HepG2 (cell line): ENCODE measurements around the gene MAP1LC3B. TPM values are rescaled to one million over a fixed set of nuclear protein-coding genes. Genes with fewer than 3 reads are reported as not detected.

Experiments
- CENPT ChIP-seq: sonication (generic); formaldehyde crosslinking; IDR thresholded peaks from 2 replicates; pipeline ENCODE4 v1.8.0; 2022; ENCODE audit warnings: low read depth, mild to moderate bottlenecking, moderate library complexity, missing genetic modification reagents
- EED ChIP-seq: sonication (generic); formaldehyde crosslinking; IDR thresholded peaks from 2 replicates; pipeline ENCODE4 v1.5.0; 2020; ENCODE audit warnings: mild to moderate bottlenecking, missing genetic modification reagents
- EHMT2 ChIP-seq: fragments of 200-600 bp; sonication (generic); IDR thresholded peaks from 2 replicates; pipeline ENCODE4 v1.7.0; 2017; ENCODE audit warnings: antibody characterized with exemption, low read depth, low read length, borderline replicate concordance
- ESRRA ChIP-seq: sonication (generic); formaldehyde crosslinking; IDR thresholded peaks from 2 replicates; pipeline ENCODE4 v1.5.1; 2020; ENCODE audit warnings: mild to moderate bottlenecking, low read depth, missing genetic modification reagents
- FLYWCH1 ChIP-seq: sonication (generic); formaldehyde crosslinking; IDR thresholded peaks from 2 replicates; pipeline ENCODE4 v1.8.1; 2023; ENCODE audit warnings: mild to moderate bottlenecking, missing genetic modification reagents
- PHF21A ChIP-seq: sonication (generic); formaldehyde crosslinking; IDR thresholded peaks from 2 replicates; pipeline ENCODE4 v1.5.0; 2020; ENCODE audit warnings: mild to moderate bottlenecking, missing genetic modification reagents
- SP4 ChIP-seq: sonication (generic); formaldehyde crosslinking; IDR thresholded peaks from 2 replicates; pipeline ENCODE4 v1.8.1; 2023; ENCODE audit warnings: mild to moderate bottlenecking, missing genetic modification reagents
- TP53 ChIP-seq: sonication (generic); formaldehyde crosslinking; conservative IDR thresholded peaks from 2 replicates; pipeline ENCODE4 v1.4.0; 2020; ENCODE audit warnings: missing genetic modification reagents
- ZNF441 ChIP-seq: sonication (generic); formaldehyde crosslinking; IDR thresholded peaks from 2 replicates; pipeline ENCODE4 v1.7.0; 2021; ENCODE audit warnings: missing genetic modification reagents, borderline replicate concordance
- ZNF557 ChIP-seq: sonication (generic); formaldehyde crosslinking; IDR thresholded peaks from 2 replicates; pipeline ENCODE4 v1.4.0; 2020; ENCODE audit warnings: missing genetic modification reagents
- ZNF816 ChIP-seq: sonication (generic); formaldehyde crosslinking; IDR thresholded peaks from 2 replicates; pipeline ENCODE4 v1.8.0; 2022; ENCODE audit warnings: missing genetic modification reagents, mild to moderate bottlenecking, borderline replicate concordance
- ZNF83 ChIP-seq: sonication (generic); formaldehyde crosslinking; IDR thresholded peaks from 2 replicates; pipeline ENCODE4 v1.4.0; 2020; ENCODE audit warnings: missing genetic modification reagents, mild to moderate bottlenecking, borderline replicate concordance
- polyA plus RNA-seq, 8 experiments: library from polyadenylated mRNA; depleted of rRNA in 3 of 8; stranded (reverse) in 7 of 8; unstranded in 1 of 8; fragments of >200 nt; fragmentation: Illumina TruSeq in 4 of 8; extraction: Trizol in 4 of 8; gene quantifications; 2 replicates each; pipeline versions ENCODE4 v1.2.1 to v1.2.3, GENCODE V29; 2011 to 2016; ENCODE audit warnings: low read depth in 4 of 8, missing spikeins in 1 of 8, mixed read lengths in 1 of 8; ENCODE audit not compliant: insufficient read depth in 1 of 8
- total RNA-seq, 5 experiments: library from RNA; depleted of rRNA; stranded (reverse); fragments of >200 nt; fragmentation: Illumina TruSeq; extraction: Trizol; gene quantifications; 2 replicates each; pipeline ENCODE4 v1.2.3, GENCODE V29; 2016; ENCODE audit warnings: low read depth in 1 of 5
- TF ChIP-seq, protein P1 (sequence below): sonication (generic); formaldehyde crosslinking; conservative IDR thresholded peaks from 2 replicates; pipeline ENCODE4 v1.4.0; 2020; ENCODE audit warnings: mild to moderate bottlenecking, missing genetic modification reagents, moderate library complexity
- TF ChIP-seq, protein P2 (sequence below): sonication (generic); formaldehyde crosslinking; IDR thresholded peaks from 2 replicates; pipeline ENCODE4 v1.9.0; 2021; ENCODE audit warnings: missing genetic modification reagents, mild to moderate bottlenecking, borderline replicate concordance
- TF ChIP-seq, protein P3 (sequence below): sonication (generic); formaldehyde crosslinking; IDR thresholded peaks from 2 replicates; pipeline ENCODE4 v1.8.0; 2023; ENCODE audit warnings: mild to moderate bottlenecking, missing genetic modification reagents
- TF ChIP-seq, protein P4 (sequence below): sonication (generic); formaldehyde crosslinking; IDR thresholded peaks from 2 replicates; pipeline ENCODE4 v1.5.0; 2020; ENCODE audit warnings: mild to moderate bottlenecking, missing genetic modification reagents
- TF ChIP-seq, protein P5 (sequence below): sonication (generic); formaldehyde crosslinking; IDR thresholded peaks from 2 replicates; pipeline ENCODE4 v1.4.0; 2020; ENCODE audit warnings: missing genetic modification reagents, borderline replicate concordance

Gene MAP1LC3B
- total and polyA plus RNA-seq, 2 of the 13 experiments (the other 11 are each of a cell fraction or from before 2014, with no cell fraction given), result 15.7 to 37.4 TPM

DNA sequence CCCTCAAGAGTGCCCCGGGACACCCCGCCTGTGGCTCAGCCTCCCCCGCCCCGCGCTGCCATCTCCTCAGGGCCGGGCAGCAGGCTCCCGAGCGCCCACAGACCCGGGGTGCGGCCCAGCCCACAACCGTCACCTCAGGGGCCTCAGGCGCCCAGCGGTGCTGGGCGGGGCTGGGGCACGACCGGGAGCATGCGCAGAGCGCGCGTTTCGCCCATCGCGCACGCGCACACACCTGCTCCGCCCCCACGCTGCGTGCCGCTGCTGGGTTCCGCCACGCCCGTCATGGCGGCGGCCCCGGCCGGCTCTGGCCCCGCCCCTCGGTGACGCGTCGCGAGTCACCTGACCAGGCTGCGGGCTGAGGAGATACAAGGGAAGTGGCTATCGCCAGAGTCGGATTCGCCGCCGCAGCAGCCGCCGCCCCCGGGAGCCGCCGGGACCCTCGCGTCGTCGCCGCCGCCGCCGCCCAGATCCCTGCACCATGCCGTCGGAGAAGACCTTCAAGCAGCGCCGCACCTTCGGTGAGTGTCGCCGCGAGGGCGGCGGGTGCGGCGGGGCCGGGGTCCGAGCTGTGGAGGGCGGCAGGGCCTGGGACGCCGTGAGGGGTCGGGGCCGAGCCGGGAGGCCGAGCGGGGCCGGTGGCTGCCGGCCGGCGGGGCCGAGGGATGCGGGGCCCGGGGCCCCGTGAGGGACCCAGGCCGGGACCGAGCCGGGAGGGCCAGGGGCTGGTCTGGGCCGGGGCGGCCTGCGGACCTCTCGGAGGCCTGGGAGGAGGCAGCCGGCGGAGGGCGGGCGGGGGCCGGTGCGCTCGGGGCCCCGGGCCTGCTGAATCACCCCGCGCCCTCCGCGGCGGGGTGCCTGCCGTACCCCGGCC lies at the start of gene MAP1LC3B (continued):
- TF ChIP-seq, protein P1, sequence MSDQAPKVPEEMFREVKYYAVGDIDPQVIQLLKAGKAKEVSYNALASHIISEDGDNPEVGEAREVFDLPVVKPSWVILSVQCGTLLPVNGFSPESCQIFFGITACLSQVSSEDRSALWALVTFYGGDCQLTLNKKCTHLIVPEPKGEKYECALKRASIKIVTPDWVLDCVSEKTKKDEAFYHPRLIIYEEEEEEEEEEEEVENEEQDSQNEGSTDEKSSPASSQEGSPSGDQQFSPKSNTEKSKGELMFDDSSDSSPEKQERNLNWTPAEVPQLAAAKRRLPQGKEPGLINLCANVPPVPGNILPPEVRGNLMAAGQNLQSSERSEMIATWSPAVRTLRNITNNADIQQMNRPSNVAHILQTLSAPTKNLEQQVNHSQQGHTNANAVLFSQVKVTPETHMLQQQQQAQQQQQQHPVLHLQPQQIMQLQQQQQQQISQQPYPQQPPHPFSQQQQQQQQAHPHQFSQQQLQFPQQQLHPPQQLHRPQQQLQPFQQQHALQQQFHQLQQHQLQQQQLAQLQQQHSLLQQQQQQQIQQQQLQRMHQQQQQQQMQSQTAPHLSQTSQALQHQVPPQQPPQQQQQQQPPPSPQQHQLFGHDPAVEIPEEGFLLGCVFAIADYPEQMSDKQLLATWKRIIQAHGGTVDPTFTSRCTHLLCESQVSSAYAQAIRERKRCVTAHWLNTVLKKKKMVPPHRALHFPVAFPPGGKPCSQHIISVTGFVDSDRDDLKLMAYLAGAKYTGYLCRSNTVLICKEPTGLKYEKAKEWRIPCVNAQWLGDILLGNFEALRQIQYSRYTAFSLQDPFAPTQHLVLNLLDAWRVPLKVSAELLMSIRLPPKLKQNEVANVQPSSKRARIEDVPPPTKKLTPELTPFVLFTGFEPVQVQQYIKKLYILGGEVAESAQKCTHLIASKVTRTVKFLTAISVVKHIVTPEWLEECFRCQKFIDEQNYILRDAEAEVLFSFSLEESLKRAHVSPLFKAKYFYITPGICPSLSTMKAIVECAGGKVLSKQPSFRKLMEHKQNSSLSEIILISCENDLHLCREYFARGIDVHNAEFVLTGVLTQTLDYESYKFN (CRISPR knock-in tag), result peak; percentile 71; the same call in 1 of the 2 replicates
- TF ChIP-seq EED, result peak; percentile 87; the same call in 1 of the 2 replicates
- TF ChIP-seq ZNF557 (CRISPR knock-in tag), result no peak; the same call in 1 of the 2 replicates
- TF ChIP-seq ESRRA, result peak; percentile 84
- TF ChIP-seq CENPT (CRISPR knock-in tag), result peak; percentile 44
- TF ChIP-seq, protein P2, sequence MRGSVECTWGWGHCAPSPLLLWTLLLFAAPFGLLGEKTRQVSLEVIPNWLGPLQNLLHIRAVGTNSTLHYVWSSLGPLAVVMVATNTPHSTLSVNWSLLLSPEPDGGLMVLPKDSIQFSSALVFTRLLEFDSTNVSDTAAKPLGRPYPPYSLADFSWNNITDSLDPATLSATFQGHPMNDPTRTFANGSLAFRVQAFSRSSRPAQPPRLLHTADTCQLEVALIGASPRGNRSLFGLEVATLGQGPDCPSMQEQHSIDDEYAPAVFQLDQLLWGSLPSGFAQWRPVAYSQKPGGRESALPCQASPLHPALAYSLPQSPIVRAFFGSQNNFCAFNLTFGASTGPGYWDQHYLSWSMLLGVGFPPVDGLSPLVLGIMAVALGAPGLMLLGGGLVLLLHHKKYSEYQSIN (CRISPR knock-in tag), result no peak
- 0 out of 2 replicates have a peak, but pooled peaks have one; percentile 34 for TF ChIP-seq FLYWCH1 (CRISPR knock-in tag)
- TF ChIP-seq TP53 (CRISPR knock-in tag), result peak; percentile 92
- TF ChIP-seq ZNF83 (CRISPR knock-in tag), result peak; percentile 35; the same call in 1 of the 2 replicates
- no peak; the same call in 1 of the 2 replicates for TF ChIP-seq ZNF441 (CRISPR knock-in tag)
- TF ChIP-seq, protein P3, sequence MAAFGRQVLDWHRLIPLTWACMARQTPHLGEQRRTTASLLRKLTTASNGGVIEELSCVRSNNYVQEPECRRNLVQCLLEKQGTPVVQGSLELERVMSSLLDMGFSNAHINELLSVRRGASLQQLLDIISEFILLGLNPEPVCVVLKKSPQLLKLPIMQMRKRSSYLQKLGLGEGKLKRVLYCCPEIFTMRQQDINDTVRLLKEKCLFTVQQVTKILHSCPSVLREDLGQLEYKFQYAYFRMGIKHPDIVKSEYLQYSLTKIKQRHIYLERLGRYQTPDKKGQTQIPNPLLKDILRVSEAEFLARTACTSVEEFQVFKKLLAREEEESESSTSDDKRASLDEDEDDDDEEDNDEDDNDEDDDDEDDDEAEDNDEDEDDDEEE (CRISPR knock-in tag), result peak; percentile 75; the same call in 1 of the 2 replicates
- TF ChIP-seq ZNF816, result no peak; the same call in 1 of the 2 replicates
- no peak for TF ChIP-seq EHMT2
- TF ChIP-seq, protein P4, sequence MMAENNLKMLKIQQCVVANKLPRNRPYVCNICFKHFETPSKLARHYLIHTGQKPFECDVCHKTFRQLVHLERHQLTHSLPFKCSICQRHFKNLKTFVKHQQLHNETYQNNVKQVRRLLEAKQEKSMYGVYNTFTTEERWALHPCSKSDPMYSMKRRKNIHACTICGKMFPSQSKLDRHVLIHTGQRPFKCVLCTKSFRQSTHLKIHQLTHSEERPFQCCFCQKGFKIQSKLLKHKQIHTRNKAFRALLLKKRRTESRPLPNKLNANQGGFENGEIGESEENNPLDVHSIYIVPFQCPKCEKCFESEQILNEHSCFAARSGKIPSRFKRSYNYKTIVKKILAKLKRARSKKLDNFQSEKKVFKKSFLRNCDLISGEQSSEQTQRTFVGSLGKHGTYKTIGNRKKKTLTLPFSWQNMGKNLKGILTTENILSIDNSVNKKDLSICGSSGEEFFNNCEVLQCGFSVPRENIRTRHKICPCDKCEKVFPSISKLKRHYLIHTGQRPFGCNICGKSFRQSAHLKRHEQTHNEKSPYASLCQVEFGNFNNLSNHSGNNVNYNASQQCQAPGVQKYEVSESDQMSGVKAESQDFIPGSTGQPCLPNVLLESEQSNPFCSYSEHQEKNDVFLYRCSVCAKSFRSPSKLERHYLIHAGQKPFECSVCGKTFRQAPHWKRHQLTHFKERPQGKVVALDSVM, result peak; percentile 64
- peak; percentile 72 for TF ChIP-seq PHF21A (CRISPR knock-in tag)
- TF ChIP-seq SP4 (CRISPR knock-in tag), result peak; percentile 100
- TF ChIP-seq, protein P5, sequence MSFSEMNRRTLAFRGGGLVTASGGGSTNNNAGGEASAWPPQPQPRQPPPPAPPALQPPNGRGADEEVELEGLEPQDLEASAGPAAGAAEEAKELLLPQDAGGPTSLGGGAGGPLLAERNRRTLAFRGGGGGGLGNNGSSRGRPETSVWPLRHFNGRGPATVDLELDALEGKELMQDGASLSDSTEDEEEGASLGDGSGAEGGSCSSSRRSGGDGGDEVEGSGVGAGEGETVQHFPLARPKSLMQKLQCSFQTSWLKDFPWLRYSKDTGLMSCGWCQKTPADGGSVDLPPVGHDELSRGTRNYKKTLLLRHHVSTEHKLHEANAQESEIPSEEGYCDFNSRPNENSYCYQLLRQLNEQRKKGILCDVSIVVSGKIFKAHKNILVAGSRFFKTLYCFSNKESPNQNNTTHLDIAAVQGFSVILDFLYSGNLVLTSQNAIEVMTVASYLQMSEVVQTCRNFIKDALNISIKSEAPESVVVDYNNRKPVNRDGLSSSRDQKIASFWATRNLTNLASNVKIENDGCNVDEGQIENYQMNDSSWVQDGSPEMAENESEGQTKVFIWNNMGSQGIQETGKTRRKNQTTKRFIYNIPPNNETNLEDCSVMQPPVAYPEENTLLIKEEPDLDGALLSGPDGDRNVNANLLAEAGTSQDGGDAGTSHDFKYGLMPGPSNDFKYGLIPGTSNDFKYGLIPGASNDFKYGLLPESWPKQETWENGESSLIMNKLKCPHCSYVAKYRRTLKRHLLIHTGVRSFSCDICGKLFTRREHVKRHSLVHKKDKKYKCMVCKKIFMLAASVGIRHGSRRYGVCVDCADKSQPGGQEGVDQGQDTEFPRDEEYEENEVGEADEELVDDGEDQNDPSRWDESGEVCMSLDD (CRISPR knock-in tag), result peak; percentile 82; the same call in 1 of the 2 replicates
